HCT116 (cell line): ENCODE results near the gene CEP20. TPM values are rescaled to one million over a fixed set of nuclear protein-coding genes. Genes with fewer than 3 reads are reported as not detected.
A peak's percentile ranks its signal among the peaks of the same experiment; 100 is the strongest.

Experiments used
- ATAC-seq: fragments of 200-7000 bp; cut with Tn5 transposase; 2 replicates; pipeline ENCODE4 v1.9.1; 2020; ENCODE audit warnings: mild to moderate bottlenecking, moderate library complexity
- BruUV-seq: library from RNA; stranded (reverse); fragments of 400-500 nt; replicated peaks from 2 replicates; lab custom pipeline; 2021; lab: Mats Ljungman, UMichigan
- CTCF ChIA-PET: fragments of 300-600 bp; sonication (Branson Sonifier 250); formaldehyde crosslinking; loops from one replicate; lab custom pipeline; 2021; ENCODE audit warnings: antibody characterized with exemption; lab: Charles Lee
- POLR2A ChIA-PET: fragments of 300-600, 350-600 bp; sonication (Branson Sonifier 250); formaldehyde crosslinking; loops from one replicate; lab custom pipeline; 2021; ENCODE audit warnings: antibody characterized with exemption; lab: Charles Lee
- RAD21 ChIA-PET, 2 experiments: fragments of 300-600 bp; sonication (Branson Sonifier 250); formaldehyde crosslinking; loops; one replicate each; lab custom pipeline; 2023; ENCODE audit warnings: low total read pairs in 2 of 2; ENCODE audit not compliant: uncharacterized antibody in 2 of 2, unreplicated experiment in 2 of 2, low non-redundant PET in 1 of 2; lab: Charles Lee
- DNase-seq: peaks from one replicate; pipeline ENCODE4 v3.0.0-alpha.2; 2010; ENCODE audit warnings: low read depth, low spot score
- H2AFZ ChIP-seq: fragments of 200-600 bp; shearing (Covaris generic), sonication (generic); 2 replicates; pipeline ENCODE4 v1.6.1; 2017; ENCODE audit warnings: low read depth, mixed run types, mixed read lengths, antibody characterized with exemption, low read length; ENCODE audit not compliant: poor library complexity, severe bottlenecking
- H3K27ac ChIP-seq: 2 replicates; pipeline ENCODE4 v1.5.1; 2012; ENCODE audit warnings: low read depth, low read length
- H3K27me3 ChIP-seq: fragments of 200-600 bp; sonication (generic); 2 replicates; pipeline ENCODE4 v1.6.1; 2016; ENCODE audit warnings: mixed run types, low read length, mixed read lengths; ENCODE audit not compliant: insufficient read depth
- H3K36me3 ChIP-seq, 2 experiments: fragments of 200-500 bp in 1 of 2; fragments of 200-600 bp in 1 of 2; sonication (Bioruptor generic) in 1 of 2; sonication (generic) in 1 of 2; 2 replicates each; pipeline versions ENCODE4 v1.5.1 to v1.6.1; 2014 to 2016; ENCODE audit warnings: low read length in 2 of 2, inconsistent platforms in 1 of 2, mixed read lengths in 1 of 2, mixed run types in 1 of 2; ENCODE audit not compliant: insufficient read depth in 2 of 2, control insufficient read depth in 1 of 2
- H3K4me1 ChIP-seq, 2 experiments: fragments of 200-600 bp in 1 of 2; sonication (generic) in 1 of 2; 2 replicates each; pipeline versions ENCODE4 v1.5.1 to v1.6.1; 2012 to 2017; ENCODE audit warnings: low read length in 2 of 2, inconsistent platforms in 1 of 2, mild to moderate bottlenecking in 1 of 2, mixed read lengths in 1 of 2, mixed run types in 1 of 2, moderate library complexity in 1 of 2; ENCODE audit not compliant: insufficient read depth in 2 of 2, control insufficient read depth in 1 of 2
- H3K4me2 ChIP-seq: fragments of 200-600 bp; sonication (generic); 2 replicates; pipeline ENCODE4 v1.6.1; 2017; ENCODE audit warnings: mixed run types, low read length, mixed read lengths
- H3K4me3 ChIP-seq, 2 experiments: fragments of 200-600 bp in 1 of 2; sonication (generic) in 1 of 2; replicated peaks in 1 of 2; 2 replicates each; pipeline ENCODE4 v1.5.1; 2011 to 2016; ENCODE audit warnings: low read length in 2 of 2, control low read depth in 1 of 2, low read depth in 1 of 2, mild to moderate bottlenecking in 1 of 2, mixed read lengths in 1 of 2, mixed run types in 1 of 2
- H3K79me2 ChIP-seq: fragments of 200-600 bp; sonication (generic); 2 replicates; pipeline ENCODE4 v1.6.1; 2017; ENCODE audit warnings: mild to moderate bottlenecking, mixed run types, low read length, moderate library complexity, mixed read lengths; ENCODE audit not compliant: insufficient read depth
- H3K9ac ChIP-seq: fragments of 200-600 bp; sonication (generic); 2 replicates; pipeline ENCODE4 v1.6.1; 2016; ENCODE audit warnings: low read length, mixed read lengths
- H3K9me2 ChIP-seq: fragments of 200-600 bp; sonication (generic), shearing (Covaris generic); 2 replicates; pipeline ENCODE4 v1.6.1; 2017; ENCODE audit warnings: mixed run types, mild to moderate bottlenecking, moderate library complexity; ENCODE audit not compliant: insufficient read depth
- H3K9me3 ChIP-seq, 2 experiments: fragments of 200-500 bp in 1 of 2; fragments of 200-600 bp in 1 of 2; sonication (Bioruptor generic) in 1 of 2; sonication (generic) in 1 of 2; 2 replicates each; pipeline ENCODE4 v1.6.1; 2014 to 2017; ENCODE audit warnings: low read length in 2 of 2, mixed read lengths in 2 of 2, inconsistent platforms in 1 of 2, low read depth in 1 of 2, mild to moderate bottlenecking in 1 of 2, mixed run types in 1 of 2, moderate library complexity in 1 of 2; ENCODE audit not compliant: control insufficient read depth in 1 of 2, insufficient read depth in 1 of 2
- H4K20me1 ChIP-seq: fragments of 200-600 bp; sonication (generic), shearing (Covaris generic); 2 replicates; pipeline ENCODE4 v1.6.1; 2017; ENCODE audit warnings: mixed run types, mild to moderate bottlenecking, moderate library complexity; ENCODE audit not compliant: insufficient read depth
- CEBPB ChIP-seq: IDR thresholded peaks from 2 replicates; pipeline ENCODE4 v1.6.1; 2012; ENCODE audit warnings: low read depth
- CTCF ChIP-seq, 3 experiments: fragments of 200-600 bp in 1 of 3; sonication (generic) in 1 of 3; IDR thresholded peaks in 2 of 3; conservative IDR thresholded peaks in 1 of 3; 2 replicates each; pipeline ENCODE4 v1.5.1; 2012 to 2017; ENCODE audit warnings: low read depth in 2 of 3, low read length in 2 of 3, antibody characterized with exemption in 1 of 3, borderline replicate concordance in 1 of 3, control low read depth in 1 of 3, mild to moderate bottlenecking in 1 of 3, mixed read lengths in 1 of 3, mixed run types in 1 of 3, moderate library complexity in 1 of 3; ENCODE audit not compliant: insufficient read depth in 1 of 3
- EZH2 ChIP-seq: fragments of 200-600 bp; sonication (generic); IDR thresholded peaks from 2 replicates; pipeline ENCODE4 v1.6.1; 2017; ENCODE audit warnings: antibody characterized with exemption, mixed run types
- EZH2phosphoT487 ChIP-seq: fragments of 200-600 bp; IDR thresholded peaks from 2 replicates; pipeline ENCODE4 v1.6.1; 2018; ENCODE audit warnings: antibody characterized with exemption, borderline replicate concordance
- POLR2A ChIP-seq: IDR thresholded peaks from 2 replicates; pipeline ENCODE4 v1.7.0; 2011; ENCODE audit warnings: borderline replicate concordance; ENCODE audit not compliant: insufficient read depth, insufficient read length; ENCODE audit errors: extremely low read depth
- REST ChIP-seq: IDR thresholded peaks from 2 replicates; pipeline ENCODE4 v1.6.1; 2012; ENCODE audit warnings: low read depth
- SIN3A ChIP-seq: IDR thresholded peaks from 2 replicates; pipeline ENCODE4 v1.6.1; 2012; ENCODE audit warnings: low read depth
- YY1 ChIP-seq: IDR thresholded peaks from 2 replicates; pipeline ENCODE4 v1.6.1; 2011; ENCODE audit warnings: low read length, low read depth, moderate library complexity, mild to moderate bottlenecking; ENCODE audit not compliant: insufficient replicate concordance; ENCODE audit errors: extremely low read depth
- intact Hi-C: fragments of 100-400 bp; cut with micrococcal nuclease; formaldehyde crosslinking; loops from 2 replicates; pipeline ENCODE4 v1.10.0; 2022
- total RNA-seq: library from RNA; stranded (reverse); gene quantifications from one replicate; pipeline ENCODE4 v1.2.1, GENCODE V29; 2021; ENCODE audit not compliant: unreplicated experiment
- TF ChIP-seq, protein P1 (sequence below): IDR thresholded peaks from 2 replicates; pipeline ENCODE4 v1.6.1; 2011; ENCODE audit warnings: mild to moderate bottlenecking, low read length, moderate library complexity; ENCODE audit not compliant: insufficient replicate concordance; ENCODE audit errors: extremely low read depth

Gene CEP20
- total RNA-seq, 1 experiment from 2014 or later: 67.7 TPM

- ATAC-seq: no peak
- CTCF ChIA-PET: no interaction called here
- H2AFZ ChIP-seq: no peak overlapping the region
- TF ChIP-seq CEBPB (0 out of 2 replicates have a peak, but pooled peaks have one; percentile 19), REST (no peak)
- TF ChIP-seq, all 23 proteins: peak for 1
- Histone ChIP-seq H3K79me2 (no peaks in the 10 kb centered on the region), H3K4me1 (peaks cover 0 to 4% of the 10 kb centered on the region in 2 experiments; a peak in 2 of 4 replicates), H3K27ac (no peak overlapping the region), H3K9ac (no peak overlapping the region), H3K36me3 (no peaks in the 10 kb centered on the region), H3K9me3 (no peaks in the 10 kb centered on the region), H3K4me3 (no peak overlapping the region), H3K9me2 (no peaks in the 10 kb centered on the region), H3K27me3 (no peaks in the 10 kb centered on the region), H3K4me2 (no peak overlapping the region), H4K20me1 (no peaks in the 10 kb centered on the region)
- no peak for DNase-seq
- no TSS peak for BruUV-seq
- ChIA-PET POLR2A (interaction anchor here (0.9 kb wide), 1 partner anchor 40 kb away, joined by 3 read pairs; the partner anchor contains the start of gene CEP20), RAD21 (no interaction called here)
- intact Hi-C loops: no loop called here
Observed at GRCh38 chr16:15928261-15929104, 40.1 kb upstream of the CEP20 start.

GRCh38 chr16:15925631-15926030, 37.2 kb upstream of the CEP20 start:
- Histone ChIP-seq H3K27me3 (no peaks in the 10 kb centered on the region), H4K20me1 (no peaks in the 10 kb centered on the region), H3K79me2 (no peaks in the 10 kb centered on the region), H3K4me2 (no peak overlapping the region), H3K9ac (no peak overlapping the region), H3K4me1 (peaks cover 0 to 5% of the 10 kb centered on the region in 2 experiments; a peak in 2 of 4 replicates), H3K9me2 (no peaks in the 10 kb centered on the region), H3K4me3 (no peak overlapping the region), H3K27ac (no peak overlapping the region), H3K36me3 (no peaks in the 10 kb centered on the region), H2AFZ (no peak overlapping the region), H3K9me3 (no peaks in the 10 kb centered on the region)
- ChIA-PET RAD21 (no interaction called here), CTCF (no interaction called here), POLR2A (no interaction called here)
- ATAC-seq (no peak), DNase-seq (no peak)
- intact Hi-C loops: no loop called here
- BruUV-seq: no TSS peak
- TF ChIP-seq EZH2phosphoT487 (no peak), YY1 (no peak), SIN3A (no peak), CTCF (IDR thresholded peaks at IDR 0.05 in 2 of 3, conservative IDR thresholded peaks at IDR 0.05 in 1 of 3; ENCODE audit: borderline replicate concordance in 1 of 3, insufficient read depth in 1 of 3, low read depth in 2 of 3, low read length in 2 of 3) (no peak), EZH2 (no peak), POLR2A (no peak)
- TF ChIP-seq, protein P1, sequence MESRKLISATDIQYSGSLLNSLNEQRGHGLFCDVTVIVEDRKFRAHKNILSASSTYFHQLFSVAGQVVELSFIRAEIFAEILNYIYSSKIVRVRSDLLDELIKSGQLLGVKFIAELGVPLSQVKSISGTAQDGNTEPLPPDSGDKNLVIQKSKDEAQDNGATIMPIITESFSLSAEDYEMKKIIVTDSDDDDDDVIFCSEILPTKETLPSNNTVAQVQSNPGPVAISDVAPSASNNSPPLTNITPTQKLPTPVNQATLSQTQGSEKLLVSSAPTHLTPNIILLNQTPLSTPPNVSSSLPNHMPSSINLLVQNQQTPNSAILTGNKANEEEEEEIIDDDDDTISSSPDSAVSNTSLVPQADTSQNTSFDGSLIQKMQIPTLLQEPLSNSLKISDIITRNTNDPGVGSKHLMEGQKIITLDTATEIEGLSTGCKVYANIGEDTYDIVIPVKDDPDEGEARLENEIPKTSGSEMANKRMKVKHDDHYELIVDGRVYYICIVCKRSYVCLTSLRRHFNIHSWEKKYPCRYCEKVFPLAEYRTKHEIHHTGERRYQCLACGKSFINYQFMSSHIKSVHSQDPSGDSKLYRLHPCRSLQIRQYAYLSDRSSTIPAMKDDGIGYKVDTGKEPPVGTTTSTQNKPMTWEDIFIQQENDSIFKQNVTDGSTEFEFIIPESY: no peak
